Cardiac fibroblast (primary cell): ENCODE results near the gene HOXC12.

Experiments used
- DNase-seq, 2 donors: peaks; one replicate each; pipeline versions ENCODE4 v3.0.0 to v3.0.0-alpha.2; 2010; ENCODE audit warnings: low read depth in 2 of 2
- H3K4me3 ChIP-seq, 2 donors: replicated peaks in 1 of 2; 1 replicate in 1 of 2; 2 replicates in 1 of 2; pipeline ENCODE4 v1.5.1; 2011; ENCODE audit warnings: low read depth in 2 of 2, low read length in 2 of 2, mild to moderate bottlenecking in 2 of 2, moderate library complexity in 1 of 2
- TF ChIP-seq, protein P1 (sequence below): IDR thresholded peaks from one replicate; pipeline ENCODE4 v1.5.1; 2011; ENCODE audit warnings: low read depth, mild to moderate bottlenecking, low read length, inconsistent platforms

HOXC12 gene

DNA sequence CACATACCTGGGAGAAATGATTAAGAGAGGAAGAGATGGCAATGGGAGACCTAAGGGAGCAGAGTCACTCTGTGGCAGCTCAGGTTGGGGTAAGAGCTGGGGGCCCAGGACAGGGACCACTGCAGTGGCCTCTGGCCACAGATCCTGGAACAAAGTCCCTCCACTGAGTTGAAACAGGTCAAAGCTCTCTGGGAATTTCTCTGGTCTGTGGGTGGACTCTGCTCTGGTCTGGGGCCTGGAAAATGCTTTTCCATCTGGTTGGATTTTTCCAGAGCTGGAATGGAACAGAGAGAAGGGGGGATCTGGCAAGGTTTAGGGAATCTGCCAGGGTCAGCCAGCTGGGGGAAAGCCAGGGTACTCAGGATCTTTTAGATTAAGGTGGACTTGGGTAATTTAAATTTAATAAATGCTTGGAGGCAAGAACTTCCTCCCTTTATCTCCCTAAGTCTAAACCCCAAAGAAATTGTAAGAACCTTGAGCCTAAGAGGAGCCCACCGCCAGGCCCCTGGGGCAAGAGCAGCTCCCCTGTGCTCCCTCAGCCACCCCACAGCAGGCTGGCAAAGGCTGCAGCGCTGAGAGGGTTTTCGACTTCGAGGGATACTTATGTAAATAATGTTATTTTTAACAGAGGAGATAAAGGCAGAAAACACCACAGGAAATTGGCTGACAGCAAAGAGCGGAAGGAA lies 34.0 kb downstream of the HOXC12 start:
- no peak for DNase-seq
- TF ChIP-seq, protein P1, sequence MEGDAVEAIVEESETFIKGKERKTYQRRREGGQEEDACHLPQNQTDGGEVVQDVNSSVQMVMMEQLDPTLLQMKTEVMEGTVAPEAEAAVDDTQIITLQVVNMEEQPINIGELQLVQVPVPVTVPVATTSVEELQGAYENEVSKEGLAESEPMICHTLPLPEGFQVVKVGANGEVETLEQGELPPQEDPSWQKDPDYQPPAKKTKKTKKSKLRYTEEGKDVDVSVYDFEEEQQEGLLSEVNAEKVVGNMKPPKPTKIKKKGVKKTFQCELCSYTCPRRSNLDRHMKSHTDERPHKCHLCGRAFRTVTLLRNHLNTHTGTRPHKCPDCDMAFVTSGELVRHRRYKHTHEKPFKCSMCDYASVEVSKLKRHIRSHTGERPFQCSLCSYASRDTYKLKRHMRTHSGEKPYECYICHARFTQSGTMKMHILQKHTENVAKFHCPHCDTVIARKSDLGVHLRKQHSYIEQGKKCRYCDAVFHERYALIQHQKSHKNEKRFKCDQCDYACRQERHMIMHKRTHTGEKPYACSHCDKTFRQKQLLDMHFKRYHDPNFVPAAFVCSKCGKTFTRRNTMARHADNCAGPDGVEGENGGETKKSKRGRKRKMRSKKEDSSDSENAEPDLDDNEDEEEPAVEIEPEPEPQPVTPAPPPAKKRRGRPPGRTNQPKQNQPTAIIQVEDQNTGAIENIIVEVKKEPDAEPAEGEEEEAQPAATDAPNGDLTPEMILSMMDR: no peak
- H3K4me3 ChIP-seq: no peak overlapping the region

- H3K4me3 ChIP-seq: no peak overlapping the region
These were observed 34.8 kb downstream of the HOXC12 start for GRCh38 chr12:53989227-53990113.

GRCh38 chr12:53990311-53991076 lies 35.8 kb downstream of the HOXC12 start:
- TF ChIP-seq, protein P1: no peak
- H3K4me3 ChIP-seq: no peak overlapping the region
- no peak for DNase-seq

More at GRCh38 chr12:53989227-53990113, 34.8 kb downstream of the HOXC12 start:
- peak; percentile 52 to 66 for DNase-seq
- TF ChIP-seq, protein P1: peak; percentile 58

GRCh38 chr12:53991077-53991460 lies 36.4 kb downstream of the HOXC12 start:
- no peak overlapping the region for H3K4me3 ChIP-seq
- TF ChIP-seq, protein P1: no peak
- no peak for DNase-seq

DNA sequence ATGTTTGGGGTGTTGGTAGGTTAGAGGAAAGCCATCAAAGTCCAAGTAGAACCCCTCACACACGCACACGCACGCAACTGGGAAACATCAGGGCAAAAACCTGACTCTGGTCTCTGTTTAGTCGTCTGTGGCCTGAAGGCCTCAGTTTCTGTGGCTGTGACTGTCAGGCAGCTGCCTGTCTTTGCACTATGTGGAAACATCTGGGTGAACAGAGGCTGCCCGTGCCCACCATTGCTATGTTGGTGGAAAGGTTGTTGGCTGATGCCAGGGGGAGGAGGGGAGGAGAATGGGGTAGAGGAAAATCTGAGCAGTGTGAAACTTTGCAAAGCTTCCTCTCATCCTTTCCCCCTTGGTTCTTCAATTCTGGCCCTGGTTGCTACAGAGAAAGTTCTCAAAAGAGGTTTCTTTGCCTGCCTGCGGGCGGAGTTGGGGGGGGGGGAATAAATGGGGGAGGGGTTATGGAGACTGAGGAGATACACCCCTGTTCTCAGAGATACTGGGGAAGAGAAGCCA lies 37.7 kb downstream of the HOXC12 start:
- no peak for DNase-seq
- TF ChIP-seq, protein P1: no peak
- H3K4me3 ChIP-seq: no peak overlapping the region
